ENCODE results near the gene C2CD2.

GRCh38 chr21:41867313-41867712 is 86.5 kb downstream of the C2CD2 start:
- TF ChIP-seq CTCF (IDR thresholded peaks at IDR 0.05; ENCODE audit: extremely low read depth in 1 of 2, insufficient read depth in 1 of 2, low read depth in 1 of 2, low read length in 2 of 2) (no peak), POLR2AphosphoS5 (IDR thresholded peaks at IDR 0.05; ENCODE audit: insufficient read depth, low read depth, low read length) (no peak), EZH2 (IDR thresholded peaks at IDR 0.05; ENCODE audit: borderline replicate concordance, low read depth, low read length, severe bottlenecking) (no peak), POLR2A (IDR thresholded peaks at IDR 0.05; ENCODE audit: low read depth, low read length) (no peak), GATA2 (IDR thresholded peaks at IDR 0.05; ENCODE audit: insufficient read depth, insufficient read length, low read depth, low read length) (no peak), MAX (IDR thresholded peaks at IDR 0.05; ENCODE audit: insufficient read depth, insufficient read length) (no peak), FOS (IDR thresholded peaks at IDR 0.05; ENCODE audit: borderline replicate concordance, insufficient read depth, low read length) (no peak)

Measured in endothelial cell of umbilical vein (primary cell).